SK-N-SH treated with all-trans-retinoic acid at 6 μM for 48 hours (cell line): ENCODE data around the gene XRN2.

Experiments used
- GLIS3 ChIP-seq: fragments of 250-450 bp; sonication (Bioruptor Pico); IDR thresholded peaks from 2 replicates; pipeline ENCODE4 v1.5.0; 2020; ENCODE audit warnings: mild to moderate bottlenecking, moderate library complexity
- TCF4 ChIP-seq: fragments of 250-450 bp; sonication (Bioruptor Pico); IDR thresholded peaks from 2 replicates; pipeline ENCODE4 v1.8.0; 2021; ENCODE audit warnings: mild to moderate bottlenecking, moderate library complexity, borderline replicate concordance
- ZC3H10 ChIP-seq: fragments of 250-450 bp; sonication (Bioruptor Pico); IDR thresholded peaks from 2 replicates; pipeline ENCODE4 v1.5.1; 2021; ENCODE audit warnings: mild to moderate bottlenecking, moderate library complexity
- ZFP3 ChIP-seq: fragments of 250-450 bp; sonication (Bioruptor Pico); IDR thresholded peaks from 2 replicates; pipeline ENCODE4 v1.5.0; 2020; ENCODE audit warnings: mild to moderate bottlenecking, moderate library complexity
- ZFP30 ChIP-seq: fragments of 450-650 bp; formaldehyde crosslinking; IDR thresholded peaks from 2 replicates; pipeline ENCODE4 v1.5.0; 2022; ENCODE audit warnings: mild to moderate bottlenecking, moderate library complexity
- ZNF565 ChIP-seq: fragments of 450-650 bp; formaldehyde crosslinking; conservative IDR thresholded peaks from 2 replicates; pipeline ENCODE4 v1.5.0; 2020; ENCODE audit warnings: low read depth, mild to moderate bottlenecking, moderate library complexity
- TF ChIP-seq, protein P1 (sequence below): fragments of 250-450 bp; sonication (Bioruptor Pico); IDR thresholded peaks from 2 replicates; pipeline ENCODE4 v1.8.0; 2020; ENCODE audit warnings: mild to moderate bottlenecking, moderate library complexity, borderline replicate concordance
- TF ChIP-seq, protein P2 (sequence below): fragments of 250-450 bp; sonication (Bioruptor Pico); IDR thresholded peaks from 2 replicates; pipeline ENCODE4 v1.5.1; 2020; ENCODE audit warnings: low read depth, mild to moderate bottlenecking, moderate library complexity

DNA sequence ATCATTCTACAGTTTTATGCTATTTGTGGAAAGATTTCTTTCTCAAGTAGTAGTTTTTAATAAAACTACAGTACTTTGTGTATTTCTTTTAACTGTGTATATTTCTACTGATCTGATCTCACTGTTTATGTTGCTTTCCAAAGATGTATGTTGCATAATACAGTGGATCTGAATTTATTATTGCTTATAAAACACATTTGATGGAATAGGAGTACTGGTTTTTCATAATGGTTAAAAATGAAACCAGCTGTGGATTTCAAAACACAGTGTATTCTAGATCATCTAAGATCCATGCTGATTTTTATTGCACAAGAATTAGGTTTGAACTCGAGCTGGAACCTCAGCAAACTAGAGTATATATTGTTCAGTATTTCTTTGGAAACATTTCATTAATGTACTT lies 86.2 kb downstream of the XRN2 start:
- no peak for TF ChIP-seq ZFP3
- no peak for TF ChIP-seq ZFP30 (CRISPR knock-in tag)
- TF ChIP-seq, protein P1, sequence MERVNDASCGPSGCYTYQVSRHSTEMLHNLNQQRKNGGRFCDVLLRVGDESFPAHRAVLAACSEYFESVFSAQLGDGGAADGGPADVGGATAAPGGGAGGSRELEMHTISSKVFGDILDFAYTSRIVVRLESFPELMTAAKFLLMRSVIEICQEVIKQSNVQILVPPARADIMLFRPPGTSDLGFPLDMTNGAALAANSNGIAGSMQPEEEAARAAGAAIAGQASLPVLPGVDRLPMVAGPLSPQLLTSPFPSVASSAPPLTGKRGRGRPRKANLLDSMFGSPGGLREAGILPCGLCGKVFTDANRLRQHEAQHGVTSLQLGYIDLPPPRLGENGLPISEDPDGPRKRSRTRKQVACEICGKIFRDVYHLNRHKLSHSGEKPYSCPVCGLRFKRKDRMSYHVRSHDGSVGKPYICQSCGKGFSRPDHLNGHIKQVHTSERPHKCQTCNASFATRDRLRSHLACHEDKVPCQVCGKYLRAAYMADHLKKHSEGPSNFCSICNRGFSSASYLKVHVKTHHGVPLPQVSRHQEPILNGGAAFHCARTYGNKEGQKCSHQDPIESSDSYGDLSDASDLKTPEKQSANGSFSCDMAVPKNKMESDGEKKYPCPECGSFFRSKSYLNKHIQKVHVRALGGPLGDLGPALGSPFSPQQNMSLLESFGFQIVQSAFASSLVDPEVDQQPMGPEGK (CRISPR knock-in tag): no peak
- TF ChIP-seq, protein P2, sequence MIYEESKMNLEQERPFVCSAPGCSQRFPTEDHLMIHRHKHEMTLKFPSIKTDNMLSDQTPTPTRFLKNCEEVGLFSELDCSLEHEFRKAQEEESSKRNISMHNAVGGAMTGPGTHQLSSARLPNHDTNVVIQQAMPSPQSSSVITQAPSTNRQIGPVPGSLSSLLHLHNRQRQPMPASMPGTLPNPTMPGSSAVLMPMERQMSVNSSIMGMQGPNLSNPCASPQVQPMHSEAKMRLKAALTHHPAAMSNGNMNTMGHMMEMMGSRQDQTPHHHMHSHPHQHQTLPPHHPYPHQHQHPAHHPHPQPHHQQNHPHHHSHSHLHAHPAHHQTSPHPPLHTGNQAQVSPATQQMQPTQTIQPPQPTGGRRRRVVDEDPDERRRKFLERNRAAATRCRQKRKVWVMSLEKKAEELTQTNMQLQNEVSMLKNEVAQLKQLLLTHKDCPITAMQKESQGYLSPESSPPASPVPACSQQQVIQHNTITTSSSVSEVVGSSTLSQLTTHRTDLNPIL: no peak
- TF ChIP-seq ZC3H10 (CRISPR knock-in tag): no peak
- no peak for TF ChIP-seq ZNF565 (CRISPR knock-in tag)
- TF ChIP-seq TCF4 (CRISPR knock-in tag): no peak
- TF ChIP-seq GLIS3 (CRISPR knock-in tag): no peak
